GM18505 (cell line): ENCODE measurements around the gene AMACR.

Source experiments
- ATAC-seq: cut with Tn5 transposase; IDR thresholded peaks from one replicate; pipeline ENCODE4 v1.9.1; 2021; ENCODE audit not compliant: unreplicated experiment
- POLR2A ChIP-seq: IDR thresholded peaks from 4 replicates; pipeline ENCODE4 v1.6.1; 2011; ENCODE audit warnings: borderline replicate concordance; ENCODE audit not compliant: insufficient read depth, insufficient read length; ENCODE audit errors: extremely low read depth

AMACR gene

GRCh38 chr5:34009610-34010009, 1.8 kb upstream of the AMACR start:
- no peak for TF ChIP-seq POLR2A
- ATAC-seq: no peak

- TF ChIP-seq POLR2A: no peak
- ATAC-seq: no peak
Observed at GRCh38 chr5:34008802-34009201, 952 bp upstream of the AMACR start.

- ATAC-seq: no peak
- no peak for TF ChIP-seq POLR2A
Observed at GRCh38 chr5:34007201-34007620, 639 bp downstream of the AMACR start.

GRCh38 chr5:34005681-34006080, 2.2 kb downstream of the AMACR start:
- no peak for ATAC-seq
- no peak for TF ChIP-seq POLR2A

- ATAC-seq: no peak
- TF ChIP-seq POLR2A: no peak
Observed at GRCh38 chr5:34005211-34005610, 2.6 kb downstream of the AMACR start.

- ATAC-seq: no peak
- TF ChIP-seq POLR2A: no peak
Observed at GRCh38 chr5:34003941-34004340, 3.9 kb downstream of the AMACR start.

- TF ChIP-seq POLR2A: no peak
- no peak for ATAC-seq
Observed at GRCh38 chr5:34002629-34003328, 5.1 kb downstream of the AMACR start.

GRCh38 chr5:34001241-34001841, 6.5 kb downstream of the AMACR start:
- ATAC-seq: no peak
- TF ChIP-seq POLR2A: no peak

- ATAC-seq: no peak
- no peak for TF ChIP-seq POLR2A
Observed at GRCh38 chr5:33999978-34000377, 7.9 kb downstream of the AMACR start.

- no peak for TF ChIP-seq POLR2A
- peak; percentile 64 for ATAC-seq
Observed at GRCh38 chr5:33997331-33997983, 10.4 kb downstream of the AMACR start.

- TF ChIP-seq POLR2A: no peak
- no peak for ATAC-seq
Observed at GRCh38 chr5:33995865-33996264, 12.0 kb downstream of the AMACR start.

- no peak for ATAC-seq
- no peak for TF ChIP-seq POLR2A
Observed at GRCh38 chr5:33994845-33995244, 13.0 kb downstream of the AMACR start.

- ATAC-seq: no peak
- no peak for TF ChIP-seq POLR2A
Observed at GRCh38 chr5:33992864-33993263, 15.0 kb downstream of the AMACR start.

- TF ChIP-seq POLR2A: no peak
- ATAC-seq: no peak
Observed at GRCh38 chr5:33985447-33985846, 22.4 kb downstream of the AMACR start.
